Activated CD4-positive, alpha-beta T cell treated with anti-CD3 and anti-CD28 coated beads, Interleukin-2, amount 50 U/mL, for 1 hour (primary cell): ENCODE measurements around the gene KIAA2012.
"Not testable (repeated sequence)": the region's sequence is repeated elsewhere in the genome, so short reads cannot be mapped to it uniquely, and the experiment has no call there.

Experiments used
- DNase-seq: peaks from one replicate; pipeline ENCODE4 v3.0.0-alpha.2; 2020

KIAA2012 gene

DNA sequence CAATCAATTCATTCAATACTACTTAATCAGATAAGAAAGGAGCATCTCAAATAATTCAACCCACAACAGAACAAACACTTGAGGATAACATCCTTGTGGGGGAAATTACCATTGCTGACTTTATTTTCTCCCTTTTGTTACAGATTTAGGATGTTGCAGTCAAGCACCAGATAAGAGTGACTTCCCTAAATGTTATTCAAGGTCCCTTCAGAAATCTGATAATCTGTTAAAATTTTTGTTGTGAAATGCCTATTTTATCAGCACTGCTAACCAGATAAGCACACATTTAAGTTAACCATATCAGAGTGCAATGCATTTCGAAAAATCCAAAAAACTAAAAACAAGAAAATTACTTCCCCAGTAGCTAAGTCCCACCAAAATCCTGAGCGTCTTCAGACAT lies 131.8 kb downstream of the KIAA2012 start:
- no peak for DNase-seq

DNA sequence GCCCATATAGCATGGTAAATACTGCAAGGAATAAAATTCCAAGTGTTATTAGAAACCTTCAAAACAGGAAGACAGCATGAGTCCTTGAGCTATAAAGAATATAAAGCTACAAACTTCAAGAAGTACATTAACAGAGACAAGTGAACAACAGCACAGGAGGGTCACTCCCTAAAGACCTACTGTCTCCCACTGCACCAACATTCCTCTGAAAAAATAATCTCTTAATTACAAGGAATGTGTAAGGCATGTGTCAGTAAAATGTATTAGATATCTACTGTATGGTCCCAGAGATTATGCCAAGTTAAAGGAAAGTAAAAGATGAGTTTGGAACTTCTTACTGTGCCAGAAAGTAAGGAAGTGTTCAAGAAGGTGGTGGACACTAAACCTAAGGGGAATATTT lies 135.5 kb downstream of the KIAA2012 start:
- no peak for DNase-seq

DNA sequence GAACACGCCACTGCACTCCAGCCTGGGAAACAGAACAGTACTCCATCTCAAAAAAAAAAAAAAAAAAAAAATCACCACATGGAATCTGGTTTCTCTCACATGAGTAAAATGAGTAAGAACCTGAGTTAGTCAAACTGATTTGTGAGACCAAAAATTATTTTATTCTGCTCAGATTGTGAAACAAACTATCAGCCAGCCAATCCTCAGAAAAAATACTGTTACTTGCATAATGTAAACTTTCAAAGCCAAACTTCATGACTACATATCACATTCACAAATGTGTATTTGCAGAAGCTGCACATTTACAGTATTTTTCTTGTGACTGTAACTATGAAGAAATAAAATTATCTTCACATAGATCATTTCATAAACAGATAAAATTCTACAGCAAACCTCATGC lies 142.1 kb downstream of the KIAA2012 start:
- no peak for DNase-seq

DNA sequence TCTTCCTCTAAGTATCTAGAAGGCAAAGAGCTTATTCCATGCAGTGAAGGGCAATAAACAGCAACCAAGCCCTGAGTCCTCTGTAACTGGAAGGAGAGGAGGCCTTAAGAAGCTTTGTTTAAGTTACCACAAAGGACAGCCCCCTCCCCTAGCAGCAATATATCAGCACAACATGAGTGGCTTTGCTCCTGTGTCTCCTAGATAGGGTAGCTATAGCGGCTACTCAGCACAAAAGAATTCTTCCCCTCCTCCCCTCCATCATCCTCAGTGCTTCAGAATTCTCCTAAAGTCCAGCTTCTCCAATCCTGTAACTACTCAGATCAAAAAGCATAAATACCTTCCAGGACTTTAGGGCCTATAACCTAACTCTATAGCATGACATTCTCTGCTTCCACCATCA lies 148.8 kb downstream of the KIAA2012 start:
- DNase-seq: no peak

DNA sequence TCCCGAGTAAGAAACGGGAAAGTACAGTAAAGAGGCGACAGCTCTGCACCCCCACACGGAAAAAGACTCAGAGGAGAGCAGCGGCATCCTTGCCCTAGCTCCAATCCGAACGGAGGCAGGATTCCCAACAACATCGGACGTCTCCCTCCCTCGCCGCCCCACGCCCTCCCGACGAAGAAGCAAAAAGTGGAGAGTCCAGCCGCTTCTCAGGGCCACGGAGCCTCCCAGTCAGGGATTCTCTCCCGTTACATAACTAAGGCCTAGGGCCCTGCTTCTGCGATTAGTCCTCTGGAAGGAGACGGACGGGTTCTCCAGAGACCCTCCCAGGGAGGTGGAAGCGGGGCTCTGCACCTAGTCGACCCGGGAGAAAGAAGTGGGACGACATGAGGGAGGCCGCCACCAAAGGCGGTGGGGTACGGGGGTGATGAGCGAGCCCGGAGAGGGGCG lies 164.8 kb downstream of the KIAA2012 start:
- DNase-seq: peak; percentile 20

DNA sequence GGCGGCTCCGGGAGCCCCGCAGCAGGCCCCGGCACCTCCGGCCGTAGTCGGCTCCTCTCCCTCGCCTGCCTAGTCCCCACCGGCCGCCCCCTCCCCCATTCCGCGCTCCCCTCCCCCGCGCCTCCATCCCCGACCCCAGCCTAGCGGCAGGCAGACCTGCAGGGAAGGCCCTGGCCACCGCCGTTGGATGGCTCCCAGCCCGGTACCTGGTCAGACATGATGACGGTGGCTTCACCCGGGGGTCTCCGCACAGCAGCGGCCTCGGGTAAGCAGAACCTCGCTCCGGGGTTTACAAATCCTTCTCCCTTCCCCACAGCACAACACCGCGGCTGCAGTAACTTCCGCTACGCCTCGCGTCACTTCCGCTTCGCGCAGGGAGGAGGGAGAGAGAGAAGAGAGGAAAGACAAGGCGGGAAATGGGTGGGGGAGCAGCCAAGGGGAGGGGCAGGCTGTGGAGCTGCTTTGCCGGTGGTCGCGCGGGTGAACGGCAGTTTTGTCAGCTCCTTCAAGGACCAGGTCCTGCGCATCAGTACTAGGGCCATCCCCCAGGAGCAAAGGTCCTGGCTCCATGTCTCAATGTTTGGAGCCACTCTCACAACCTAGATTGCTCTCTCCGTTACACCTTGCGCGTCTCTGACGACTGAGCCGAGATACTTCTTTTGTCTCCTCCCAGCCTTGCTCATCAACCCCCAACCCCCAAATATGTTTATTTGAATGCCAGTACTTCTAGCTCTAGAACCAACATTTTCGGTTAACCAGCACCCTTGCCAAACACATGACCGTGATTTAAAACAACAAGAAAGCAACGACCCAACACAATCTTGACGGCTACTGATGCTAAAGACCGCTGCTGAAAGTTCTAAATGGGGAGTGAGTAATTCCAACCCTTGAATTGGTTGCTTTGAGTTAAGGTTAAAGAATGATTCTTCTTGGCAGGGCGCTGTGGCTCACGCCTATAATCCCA lies 165.5 kb downstream of the KIAA2012 start, which contains the start of gene SUMO1:
TSS of gene SUMO1 (minus strand) at position 364 of the 964 bp plus-strand sequence. CDS start at position 218, 146 bp downstream.
- peak; percentile 89 for DNase-seq

DNA sequence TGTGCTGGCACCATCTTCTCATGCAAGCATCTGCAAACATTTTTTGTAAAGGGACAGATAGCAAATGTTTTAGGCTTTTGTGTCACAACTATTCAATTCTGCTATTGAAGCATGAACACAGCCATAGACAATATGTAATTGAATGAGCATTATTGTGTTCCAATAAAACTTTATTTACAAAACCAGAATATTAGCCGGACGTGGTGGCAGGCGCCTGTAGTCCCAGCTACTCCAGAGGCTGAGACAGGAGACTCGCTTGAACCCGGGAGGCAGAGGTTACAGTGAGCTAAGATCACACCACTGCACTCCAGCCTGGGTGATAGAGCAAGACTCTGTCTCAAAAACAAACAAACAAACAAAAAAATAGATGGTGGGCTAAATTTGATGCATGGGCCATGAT lies 174.7 kb downstream of the KIAA2012 start:
- DNase-seq: not testable (repeated sequence)

DNA sequence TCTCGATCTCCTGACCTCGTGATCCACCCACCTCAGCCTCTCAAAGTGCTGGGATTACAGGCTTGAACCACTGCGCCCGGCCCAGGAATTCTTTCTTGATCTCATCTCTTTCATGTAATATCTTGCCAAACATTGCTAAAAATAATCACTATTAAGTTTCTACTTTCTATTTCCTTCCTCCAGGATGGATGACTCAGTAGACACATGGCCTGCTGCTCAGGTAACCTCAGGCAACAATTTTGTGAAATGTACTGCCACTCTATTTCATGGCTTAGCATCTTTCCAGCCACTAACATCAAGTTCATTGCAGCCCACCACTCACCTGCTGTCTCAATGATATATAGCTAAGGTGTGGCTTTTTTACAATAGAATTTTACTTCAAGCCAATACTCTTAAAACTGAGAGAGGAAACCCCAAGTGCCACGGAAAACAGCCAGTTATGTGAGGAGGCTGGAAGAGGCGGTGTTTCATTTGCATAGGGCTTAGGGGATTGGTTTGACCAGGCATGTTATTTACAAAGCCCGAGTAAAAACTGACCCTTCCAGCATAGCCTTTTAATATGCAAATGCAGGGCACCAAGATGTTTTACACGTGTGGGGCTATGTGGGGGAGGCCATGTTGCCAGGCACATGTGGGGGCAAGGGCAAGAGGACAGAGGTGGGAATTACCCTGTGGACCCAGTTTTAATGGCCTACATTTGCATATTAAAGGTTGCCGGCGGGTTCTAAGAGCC lies 176.6 kb downstream of the KIAA2012 start:
- DNase-seq: no peak

DNA sequence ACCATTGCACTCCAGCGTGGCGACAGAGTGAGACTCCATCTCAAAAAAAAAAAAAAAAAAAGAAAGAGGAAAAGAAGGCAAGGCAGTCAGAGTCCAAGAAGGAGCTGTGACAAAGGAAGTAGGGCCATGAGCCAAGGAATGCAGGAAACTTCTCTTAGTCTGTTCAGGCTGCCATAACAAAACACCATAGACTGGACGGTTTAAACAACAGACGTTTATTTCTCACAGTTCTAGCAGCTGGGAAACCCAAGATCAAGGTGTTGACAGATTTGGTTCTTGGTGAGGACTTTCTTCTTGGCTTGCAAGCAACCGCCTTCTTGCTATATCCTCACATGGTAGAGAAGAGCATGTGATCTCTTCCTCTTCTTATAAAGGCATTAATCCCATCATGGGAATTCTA lies 178.4 kb downstream of the KIAA2012 start:
- DNase-seq: no peak
